SK-N-MC (cell line): ENCODE results near the gene GEN1.

Experiments used
- EZH2 ChIP-seq: fragments of 200-600 bp; sonication (generic); IDR thresholded peaks from one replicate; pipeline ENCODE4 v1.6.1; 2017; ENCODE audit warnings: antibody characterized with exemption
- FOXP2 ChIP-seq: optimal IDR thresholded peaks from 2 replicates; pipeline ENCODE3; 2011; ENCODE audit warnings: mild to moderate bottlenecking, moderate library complexity; ENCODE audit not compliant: insufficient read depth; ENCODE audit errors: extremely low read length, control extremely low read depth
- POLR2AphosphoS5 ChIP-seq: IDR thresholded peaks from 2 replicates; pipeline ENCODE4 v1.6.1; 2012; ENCODE audit warnings: mild to moderate bottlenecking, low read depth, low read length, borderline replicate concordance

GRCh38 chr2:17763641-17764333, 9.8 kb downstream of the GEN1 start:
- no peak for TF ChIP-seq EZH2
- TF ChIP-seq POLR2AphosphoS5 = no peak
- TF ChIP-seq FOXP2 = no peak
